HepG2 (cell line): ENCODE results near the gene XKR3. TPM values are rescaled to one million over a fixed set of nuclear protein-coding genes. Genes with fewer than 3 reads are reported as not detected.

Source experiments
- ATAC-seq: fragments of 200-7000 bp; cut with Tn5 transposase; 3 replicates; pipeline ENCODE4 v1.9.1; 2020; ENCODE audit warnings: mild to moderate bottlenecking, moderate library complexity
- BruUV-seq: library from RNA; stranded (reverse); fragments of 400-500 nt; replicated peaks from 2 replicates; lab custom pipeline; 2021; lab: Mats Ljungman, UMichigan
- CTCF ChIA-PET: fragments of 300-600 bp; formaldehyde crosslinking; extraction: SDS; loops from one replicate; lab custom pipeline; 2021; ENCODE audit warnings: low total read pairs, inconsistent platforms, low intra/inter-chr PET ratio; lab: Yijun Ruan, JAX
- POLR2A ChIA-PET: fragments of 350-600 bp; sonication (Branson Sonifier 250); formaldehyde crosslinking; loops from one replicate; lab custom pipeline; 2020; ENCODE audit warnings: antibody characterized with exemption, inconsistent platforms; lab: Yijun Ruan, JAX
- DNase-seq: peaks from one replicate; pipeline ENCODE4 v3.0.0-alpha.2; 2015; ENCODE audit warnings: low spot score
- FAIRE-seq: peaks from 3 replicates; lab custom pipeline; 2011; peaks lifted over from hg19 to GRCh38; lab: Jason Lieb, UNC
- H2AFZ ChIP-seq: one replicate; pipeline ENCODE4 v1.6.1; 2011; ENCODE audit warnings: low read length, inconsistent platforms
- H3K27ac ChIP-seq: fragments of 300-600 bp; 3 replicates; pipeline ENCODE4 v1.8.0; 2011; ENCODE audit warnings: mixed run types, mild to moderate bottlenecking, mixed read lengths, low read length, inconsistent platforms; ENCODE audit not compliant: insufficient read depth; ENCODE audit errors: extremely low read length
- H3K27me3 ChIP-seq, 2 experiments: fragments of 200-600 bp in 1 of 2; 2 replicates in 1 of 2; 3 replicates in 1 of 2; pipeline versions ENCODE4 v1.6.0 to v1.8.0; 2011; ENCODE audit warnings: low read length in 2 of 2, mild to moderate bottlenecking in 2 of 2, moderate library complexity in 2 of 2, inconsistent platforms in 1 of 2; ENCODE audit not compliant: insufficient read depth in 2 of 2, control insufficient read depth in 1 of 2
- H3K36me3 ChIP-seq, 2 experiments: fragments of 200-600 bp in 1 of 2; replicated peaks in 1 of 2; 2 replicates in 1 of 2; 3 replicates in 1 of 2; pipeline versions ENCODE4 v1.5.1 to v1.8.0; 2011; ENCODE audit warnings: low read length in 2 of 2, inconsistent platforms in 1 of 2; ENCODE audit not compliant: insufficient read depth in 2 of 2, control insufficient read depth in 1 of 2
- H3K4me1 ChIP-seq: 2 replicates; pipeline ENCODE4 v1.5.1; 2012; ENCODE audit warnings: low read length, inconsistent platforms; ENCODE audit not compliant: insufficient read depth
- H3K4me2 ChIP-seq: 2 replicates; pipeline ENCODE4 v1.6.0; 2011; ENCODE audit warnings: low read depth, low read length, inconsistent platforms
- H3K4me3 ChIP-seq, 3 experiments: fragments of 200-600 bp in 1 of 3; sonication (generic), shearing (Covaris generic) in 1 of 3; replicated peaks in 1 of 3; 2 replicates each; pipeline ENCODE4 v1.5.1; 2011 to 2016; ENCODE audit warnings: low read length in 3 of 3, inconsistent platforms in 2 of 3, low read depth in 2 of 3, mild to moderate bottlenecking in 2 of 3, control low read depth in 1 of 3, mixed read lengths in 1 of 3; ENCODE audit not compliant: insufficient read depth in 1 of 3
- H3K79me2 ChIP-seq: one replicate; pipeline ENCODE4 v1.6.1; 2011; ENCODE audit warnings: low read length, inconsistent platforms; ENCODE audit not compliant: insufficient read depth
- H3K9ac ChIP-seq: 2 replicates; pipeline ENCODE4 v1.6.0; 2011; ENCODE audit warnings: mild to moderate bottlenecking, low read depth, low read length, inconsistent platforms; ENCODE audit not compliant: insufficient read depth
- H3K9me3 ChIP-seq: 2 replicates; pipeline ENCODE4 v1.5.1; 2012; ENCODE audit warnings: mild to moderate bottlenecking, low read length
- H4K20me1 ChIP-seq: 2 replicates; pipeline ENCODE4 v1.6.0; 2011; ENCODE audit warnings: inconsistent platforms, mild to moderate bottlenecking, low read length, moderate library complexity; ENCODE audit not compliant: insufficient read depth
- CCDC6 ChIP-seq: sonication (generic); formaldehyde crosslinking; IDR thresholded peaks from 2 replicates; pipeline ENCODE4 v1.8.1; 2022; ENCODE audit warnings: mild to moderate bottlenecking, missing genetic modification reagents, moderate library complexity
- CEBPB ChIP-seq: IDR thresholded peaks from 2 replicates; pipeline ENCODE4 v1.6.1; 2011; ENCODE audit warnings: low read depth, low read length, improper control_type of control experiment, borderline replicate concordance
- GATAD2A ChIP-seq: IDR thresholded peaks from 2 replicates; pipeline ENCODE4 v1.6.1; 2016
- ZNF335 ChIP-seq: sonication (generic); formaldehyde crosslinking; IDR thresholded peaks from 2 replicates; pipeline ENCODE4 v1.4.0; 2020; ENCODE audit warnings: missing genetic modification reagents
- WGBS: methylation state at CpG from one replicate; pipeline ENCODE4 v1.1.6; 2017; ENCODE audit warnings: low lambda C conversion rate; 5-methylcytosine and 5-hydroxymethylcytosine counted together
- in situ Hi-C: cut with HindIII; loops from 2 replicates; pipeline ENCODE4 v1.10.0; 2017; ENCODE audit warnings: low pct_unique_long_range_greater_than_20kb; ENCODE audit not compliant: extremely low pct_ligation_motif_present
- intact Hi-C: fragments of 100-400 bp; cut with micrococcal nuclease; formaldehyde crosslinking; loops from one replicate; pipeline ENCODE4 v1.10.0; 2022; ENCODE audit not compliant: unreplicated experiment
- polyA plus RNA-seq, 8 experiments: library from polyadenylated mRNA; depleted of rRNA in 3 of 8; stranded (reverse) in 7 of 8; unstranded in 1 of 8; fragments of >200 nt; fragmentation: Illumina TruSeq in 4 of 8; extraction: Trizol in 4 of 8; gene quantifications; 2 replicates each; pipeline versions ENCODE4 v1.2.1 to v1.2.3, GENCODE V29; 2011 to 2016; ENCODE audit warnings: low read depth in 4 of 8, missing spikeins in 1 of 8, mixed read lengths in 1 of 8; ENCODE audit not compliant: insufficient read depth in 1 of 8
- total RNA-seq, 5 experiments: library from RNA; depleted of rRNA; stranded (reverse); fragments of >200 nt; fragmentation: Illumina TruSeq; extraction: Trizol; gene quantifications; 2 replicates each; pipeline ENCODE4 v1.2.3, GENCODE V29; 2016; ENCODE audit warnings: low read depth in 1 of 5
- TF ChIP-seq, protein P1 (sequence below): sonication (generic); formaldehyde crosslinking; IDR thresholded peaks from 2 replicates; pipeline ENCODE4 v1.5.0; 2020; ENCODE audit warnings: missing genetic modification reagents
- TF ChIP-seq, protein P2 (sequence below): sonication (generic); formaldehyde crosslinking; IDR thresholded peaks from 2 replicates; pipeline ENCODE4 v1.5.1; 2020; ENCODE audit warnings: missing genetic modification reagents, mild to moderate bottlenecking, borderline replicate concordance

The XKR3 gene
- total and polyA plus RNA-seq, 2 of the 13 experiments (the other 11 are each of a cell fraction or from before 2014, with no cell fraction given) = not detected

DNA sequence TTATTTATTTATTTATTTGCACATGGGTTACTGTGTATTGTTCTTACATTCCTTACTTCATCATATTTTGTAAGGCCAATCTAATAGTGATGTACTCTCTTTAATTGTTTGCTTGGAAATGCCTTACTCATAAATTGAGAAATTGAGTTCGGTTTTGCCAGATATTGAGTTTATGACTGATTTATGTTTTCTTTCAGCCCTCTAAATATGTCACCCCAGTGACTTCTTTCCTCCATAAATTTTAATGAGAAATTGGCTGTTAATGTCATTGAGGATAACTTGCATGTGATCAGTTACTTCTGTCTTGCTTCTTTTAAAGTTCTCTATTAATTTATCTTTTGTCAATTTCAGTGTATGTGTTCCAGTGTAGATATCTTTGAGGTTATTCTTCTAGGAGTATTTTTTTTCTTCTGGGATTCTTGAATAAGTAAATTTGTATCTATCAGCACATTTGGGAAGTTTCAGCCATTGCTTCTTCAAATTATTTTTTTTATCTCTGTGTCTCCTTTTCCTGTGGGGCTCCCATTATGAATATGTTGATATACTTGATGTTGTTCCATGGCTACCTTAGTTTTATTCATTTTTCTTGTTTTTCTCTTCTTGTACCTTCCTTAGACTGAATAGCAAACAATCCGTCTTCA, 47.8 kb downstream of the XKR3 start:
- no peaks in the 10 kb centered on the region for H4K20me1 ChIP-seq
- no peaks in the 10 kb centered on the region for H3K9me3 ChIP-seq
- H3K4me3 ChIP-seq = no peak overlapping the region
- 2% methylated on average over 2 of the region's 2 CpGs for WGBS
- no peaks in the 10 kb centered on the region for H3K27me3 ChIP-seq
- no TSS peak for BruUV-seq
- TF ChIP-seq, protein P1, sequence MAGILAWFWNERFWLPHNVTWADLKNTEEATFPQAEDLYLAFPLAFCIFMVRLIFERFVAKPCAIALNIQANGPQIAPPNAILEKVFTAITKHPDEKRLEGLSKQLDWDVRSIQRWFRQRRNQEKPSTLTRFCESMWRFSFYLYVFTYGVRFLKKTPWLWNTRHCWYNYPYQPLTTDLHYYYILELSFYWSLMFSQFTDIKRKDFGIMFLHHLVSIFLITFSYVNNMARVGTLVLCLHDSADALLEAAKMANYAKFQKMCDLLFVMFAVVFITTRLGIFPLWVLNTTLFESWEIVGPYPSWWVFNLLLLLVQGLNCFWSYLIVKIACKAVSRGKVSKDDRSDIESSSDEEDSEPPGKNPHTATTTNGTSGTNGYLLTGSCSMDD (CRISPR knock-in tag) = no peak
- TF ChIP-seq GATAD2A (CRISPR knock-in tag) (no peak), ZNF335 (CRISPR knock-in tag) (no peak), CCDC6 (CRISPR knock-in tag) (no peak)
- no peaks in the 10 kb centered on the region for H3K79me2 ChIP-seq
- DNase-seq = no peak
- in situ Hi-C loops (no loop called here), intact Hi-C loops (no loop called here)
- no peak for FAIRE-seq
- no peaks in the 10 kb centered on the region for H3K4me1 ChIP-seq
- ChIA-PET POLR2A (no interaction called here), CTCF (no interaction called here)
- no peak overlapping the region for H3K9ac ChIP-seq
- H2AFZ ChIP-seq = no peak overlapping the region
- H3K27ac ChIP-seq = no peak overlapping the region
- no peak for ATAC-seq
- H3K36me3 ChIP-seq = no peaks in the 10 kb centered on the region
- H3K4me2 ChIP-seq = no peak overlapping the region

DNA sequence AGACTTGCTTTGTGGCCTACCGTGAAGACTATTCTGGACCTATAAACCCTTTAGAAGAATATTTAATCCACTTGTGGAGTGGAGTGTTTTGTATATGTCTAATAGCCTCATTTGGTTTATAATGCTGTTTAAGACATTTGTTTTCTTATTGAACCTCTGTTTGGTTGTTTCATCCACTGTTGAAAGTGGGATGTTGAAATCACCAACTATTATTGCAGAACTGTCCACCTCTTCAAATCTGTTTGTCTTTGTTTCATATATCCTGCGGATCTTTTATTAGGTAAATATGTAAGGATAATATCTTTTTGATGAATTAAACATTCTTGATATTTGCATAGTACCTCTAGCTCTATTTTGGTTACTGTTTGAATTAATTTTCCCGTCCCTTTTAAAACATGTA, 49.1 kb downstream of the XKR3 start:
- WGBS = 6% methylated on average over 3 of the region's 3 CpGs

More for the DNA sequence above, 49.1 kb downstream of the XKR3 start:
- Histone ChIP-seq H3K9me3 (no peaks in the 10 kb centered on the region), H4K20me1 (no peaks in the 10 kb centered on the region), H3K27me3 (no peaks in the 10 kb centered on the region), H3K4me2 (no peak overlapping the region), H3K4me1 (no peaks in the 10 kb centered on the region), H3K36me3 (no peaks in the 10 kb centered on the region), H2AFZ (no peak overlapping the region), H3K79me2 (no peaks in the 10 kb centered on the region), H3K27ac (no peak overlapping the region), H3K4me3 (no peak overlapping the region), H3K9ac (no peak overlapping the region)
- DNase-seq (no peak), FAIRE-seq (no peak), ATAC-seq (no peak)
- ChIA-PET CTCF (no interaction called here), POLR2A (no interaction called here)
- in situ Hi-C loops (no loop called here), intact Hi-C loops (no loop called here)
- BruUV-seq = no TSS peak
- TF ChIP-seq CEBPB = 0 out of 2 replicates have a peak, but pooled peaks have one; percentile 7
- TF ChIP-seq, protein P2, sequence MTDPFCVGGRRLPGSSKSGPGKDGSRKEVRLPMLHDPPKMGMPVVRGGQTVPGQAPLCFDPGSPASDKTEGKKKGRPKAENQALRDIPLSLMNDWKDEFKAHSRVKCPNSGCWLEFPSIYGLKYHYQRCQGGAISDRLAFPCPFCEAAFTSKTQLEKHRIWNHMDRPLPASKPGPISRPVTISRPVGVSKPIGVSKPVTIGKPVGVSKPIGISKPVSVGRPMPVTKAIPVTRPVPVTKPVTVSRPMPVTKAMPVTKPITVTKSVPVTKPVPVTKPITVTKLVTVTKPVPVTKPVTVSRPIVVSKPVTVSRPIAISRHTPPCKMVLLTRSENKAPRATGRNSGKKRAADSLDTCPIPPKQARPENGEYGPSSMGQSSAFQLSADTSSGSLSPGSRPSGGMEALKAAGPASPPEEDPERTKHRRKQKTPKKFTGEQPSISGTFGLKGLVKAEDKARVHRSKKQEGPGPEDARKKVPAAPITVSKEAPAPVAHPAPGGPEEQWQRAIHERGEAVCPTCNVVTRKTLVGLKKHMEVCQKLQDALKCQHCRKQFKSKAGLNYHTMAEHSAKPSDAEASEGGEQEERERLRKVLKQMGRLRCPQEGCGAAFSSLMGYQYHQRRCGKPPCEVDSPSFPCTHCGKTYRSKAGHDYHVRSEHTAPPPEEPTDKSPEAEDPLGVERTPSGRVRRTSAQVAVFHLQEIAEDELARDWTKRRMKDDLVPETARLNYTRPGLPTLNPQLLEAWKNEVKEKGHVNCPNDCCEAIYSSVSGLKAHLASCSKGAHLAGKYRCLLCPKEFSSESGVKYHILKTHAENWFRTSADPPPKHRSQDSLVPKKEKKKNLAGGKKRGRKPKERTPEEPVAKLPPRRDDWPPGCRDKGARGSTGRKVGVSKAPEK = no peak
